Measurements from ENCODE around the gene SGCD.

The SGCD gene

GRCh38 chr5:156471893-156472292 lies 144.9 kb downstream of the SGCD start:
- no peak for DNase-seq

- DNase-seq, result no peak
Observed at GRCh38 chr5:156473269-156473908, 146.4 kb downstream of the SGCD start.

- DNase-seq, result no peak
Observed at GRCh38 chr5:156474251-156474650, 147.3 kb downstream of the SGCD start.

- no peak for DNase-seq
Observed at GRCh38 chr5:156475182-156476157, 148.5 kb downstream of the SGCD start.

- no peak for DNase-seq
Observed at GRCh38 chr5:156476158-156476551, 149.2 kb downstream of the SGCD start.

- no peak for DNase-seq
Observed at GRCh38 chr5:156476678-156477077, 149.7 kb downstream of the SGCD start.

GRCh38 chr5:156477196-156477595 lies 150.2 kb downstream of the SGCD start:
- DNase-seq, result no peak

GRCh38 chr5:156479849-156480248 lies 152.9 kb downstream of the SGCD start:
- no peak for DNase-seq

- no peak for DNase-seq
Observed at GRCh38 chr5:156481741-156482140, 154.8 kb downstream of the SGCD start.

GRCh38 chr5:156482818-156483217 lies 155.9 kb downstream of the SGCD start:
- DNase-seq, result no peak

- DNase-seq, result no peak
Observed at GRCh38 chr5:156486394-156487238, 159.7 kb downstream of the SGCD start.

- DNase-seq, result no peak
Observed at GRCh38 chr5:156491766-156492165, 164.8 kb downstream of the SGCD start.

GRCh38 chr5:156496291-156496690 lies 169.3 kb downstream of the SGCD start:
- no peak for DNase-seq

GRCh38 chr5:156497804-156498208 lies 170.8 kb downstream of the SGCD start:
- DNase-seq, result no peak

- DNase-seq, result no peak
Observed at GRCh38 chr5:156498226-156498980, 171.4 kb downstream of the SGCD start.

GRCh38 chr5:156500755-156501154 lies 173.8 kb downstream of the SGCD start:
- no peak for DNase-seq

GRCh38 chr5:156505101-156505500 lies 178.1 kb downstream of the SGCD start:
- DNase-seq, result no peak

- DNase-seq, result no peak
Observed at GRCh38 chr5:156513123-156513815, 186.3 kb downstream of the SGCD start.

- no peak for DNase-seq
Observed at GRCh38 chr5:156515121-156515520, 188.2 kb downstream of the SGCD start.

- no peak for DNase-seq
Observed at GRCh38 chr5:156515803-156516360, 188.9 kb downstream of the SGCD start.

Measured in bone marrow (tissue), 2 donors.